Stimulated activated naive CD4-positive, alpha-beta T cell treated with Interleukin-2 at 50 U/mL for 16 hours (primary cell): Measurements from ENCODE around the gene TMX1.

Experiments
- DNase-seq: peaks from one replicate; lab custom pipeline; 2025; lab: John Stamatoyannopoulos, UW

The TMX1 gene

GRCh38 chr14:51293149-51293911 lies 53.3 kb downstream of the TMX1 start:
- DNase-seq: no peak

GRCh38 chr14:51293912-51294389 lies 53.9 kb downstream of the TMX1 start:
- DNase-seq: no peak

GRCh38 chr14:51294951-51295525 lies 55.0 kb downstream of the TMX1 start:
- no peak for DNase-seq

GRCh38 chr14:51295646-51296263 lies 55.7 kb downstream of the TMX1 start:
- DNase-seq: no peak

GRCh38 chr14:51297066-51297465 lies 57.0 kb downstream of the TMX1 start:
- DNase-seq: no peak

GRCh38 chr14:51298895-51299294 lies 58.8 kb downstream of the TMX1 start:
- DNase-seq: no peak

GRCh38 chr14:51302295-51303030 lies 62.4 kb downstream of the TMX1 start:
- DNase-seq: no peak

- DNase-seq: no peak
Measured at GRCh38 chr14:51304438-51304837, 64.4 kb downstream of the TMX1 start.

GRCh38 chr14:51304941-51305340 lies 64.9 kb downstream of the TMX1 start:
- DNase-seq: no peak

GRCh38 chr14:51305751-51306150 lies 65.7 kb downstream of the TMX1 start:
- no peak for DNase-seq
